IMR-90 (cell line): ENCODE measurements around the gene TBPL1. TPM values are rescaled to one million over a fixed set of nuclear protein-coding genes. Genes with fewer than 3 reads are reported as not detected.

Experiments
- ATAC-seq: fragments of 200-7000 bp; cut with Tn5 transposase; 2 replicates; pipeline ENCODE4 v1.9.1; 2020; ENCODE audit warnings: low read depth, mild to moderate bottlenecking, moderate library complexity
- BruUV-seq: library from RNA; stranded (reverse); fragments of 400-500 nt; replicated peaks from 2 replicates; lab custom pipeline; 2021; lab: Mats Ljungman, UMichigan
- CTCF ChIA-PET: fragments of 300-600 bp; formaldehyde crosslinking; extraction: SDS; loops from one replicate; lab custom pipeline; 2021; ENCODE audit warnings: antibody characterized with exemption; lab: Yijun Ruan, JAX
- POLR2A ChIA-PET: fragments of 300-600 bp; sonication (Branson Sonifier 250); formaldehyde crosslinking; loops from one replicate; lab custom pipeline; 2022; ENCODE audit warnings: antibody characterized with exemption; ENCODE audit not compliant: unreplicated experiment; lab: Charles Lee
- DNase-seq: peaks from one replicate; pipeline ENCODE4 v3.0.0; 2013
- H2AFZ ChIP-seq: replicated peaks from 2 replicates; pipeline ENCODE3; 2013; ENCODE audit warnings: low read length, mild to moderate bottlenecking; ENCODE audit not compliant: poor library complexity
- H2AK5ac ChIP-seq: 2 replicates; pipeline ENCODE4 v1.6.1; 2013; ENCODE audit warnings: low read depth, low read length, inconsistent platforms
- H2AK9ac ChIP-seq: replicated peaks from 2 replicates; pipeline ENCODE3; 2013; ENCODE audit warnings: mild to moderate bottlenecking, low read depth, low read length, moderate library complexity; ENCODE audit not compliant: poor library complexity
- H2BK120ac ChIP-seq: 2 replicates; pipeline ENCODE4 v1.6.1; 2013; ENCODE audit warnings: low read depth, low read length, inconsistent platforms
- H2BK15ac ChIP-seq: 3 replicates; pipeline ENCODE4 v1.6.1; 2013; ENCODE audit warnings: low read depth, low read length, inconsistent platforms
- H2BK20ac ChIP-seq: 2 replicates; pipeline ENCODE4 v1.6.1; 2013; ENCODE audit warnings: low read depth, mild to moderate bottlenecking, inconsistent platforms, low read length, moderate library complexity
- H2BK5ac ChIP-seq: 2 replicates; pipeline ENCODE4 v1.6.1; 2013; ENCODE audit warnings: mild to moderate bottlenecking, low read depth, low read length, inconsistent platforms; ENCODE audit not compliant: poor library complexity, severe bottlenecking
- H3K14ac ChIP-seq: replicated peaks from 2 replicates; pipeline ENCODE4 v1.6.1; 2013; ENCODE audit warnings: low read depth, low read length, inconsistent platforms
- H3K18ac ChIP-seq: 2 replicates; pipeline ENCODE4 v1.6.1; 2013; ENCODE audit warnings: low read depth, low read length, control low read depth
- H3K23ac ChIP-seq: 2 replicates; pipeline ENCODE4 v1.6.1; 2013; ENCODE audit warnings: low read depth, low read length, inconsistent platforms
- H3K27ac ChIP-seq: 2 replicates; pipeline ENCODE4 v1.5.1; 2013; ENCODE audit warnings: mild to moderate bottlenecking, control low read depth, low read length; ENCODE audit not compliant: insufficient read depth
- H3K27me3 ChIP-seq: 2 replicates; pipeline ENCODE4 v1.6.1; 2013; ENCODE audit warnings: low read length; ENCODE audit not compliant: control insufficient read depth, insufficient read depth
- H3K36me3 ChIP-seq: 2 replicates; pipeline ENCODE4 v1.6.1; 2013; ENCODE audit warnings: low read length, mixed read lengths; ENCODE audit not compliant: control insufficient read depth, insufficient read depth
- H3K4ac ChIP-seq: 2 replicates; pipeline ENCODE4 v1.6.1; 2013; ENCODE audit warnings: low read depth, low read length, inconsistent platforms
- H3K4me1 ChIP-seq: 2 replicates; pipeline ENCODE4 v1.6.1; 2013; ENCODE audit warnings: low read length, mixed read lengths; ENCODE audit not compliant: control insufficient read depth, insufficient read depth
- H3K4me2 ChIP-seq: 2 replicates; pipeline ENCODE4 v1.6.1; 2013; ENCODE audit warnings: low read depth, mild to moderate bottlenecking, control low read depth, low read length, moderate library complexity
- H3K4me3 ChIP-seq: 2 replicates; pipeline ENCODE4 v1.5.1; 2013; ENCODE audit warnings: low read depth, mild to moderate bottlenecking, control low read depth, low read length, moderate library complexity; ENCODE audit not compliant: insufficient read depth
- H3K56ac ChIP-seq: 2 replicates; pipeline ENCODE4 v1.6.1; 2013; ENCODE audit warnings: low read length, inconsistent platforms; ENCODE audit not compliant: insufficient read depth; ENCODE audit errors: extremely low read depth
- H3K79me1 ChIP-seq, 2 experiments: 2 replicates each; pipeline ENCODE4 v1.6.1; 2013; ENCODE audit warnings: low read length in 2 of 2, inconsistent platforms in 1 of 2, low read depth in 1 of 2
- H3K9ac ChIP-seq: 2 replicates; pipeline ENCODE4 v1.6.1; 2013; ENCODE audit warnings: low read depth, low read length, control low read depth
- H3K9me1 ChIP-seq: 2 replicates; pipeline ENCODE4 v1.6.1; 2013; ENCODE audit warnings: low read length, inconsistent platforms; ENCODE audit not compliant: insufficient read depth
- H3K9me3 ChIP-seq: 2 replicates; pipeline ENCODE4 v1.6.1; 2013; ENCODE audit warnings: low read length; ENCODE audit not compliant: control insufficient read depth, insufficient read depth
- H4K20me1 ChIP-seq: 2 replicates; pipeline ENCODE4 v1.6.1; 2013; ENCODE audit warnings: low read length, inconsistent platforms; ENCODE audit not compliant: insufficient read depth
- H4K5ac ChIP-seq: 2 replicates; pipeline ENCODE4 v1.6.1; 2013; ENCODE audit warnings: mild to moderate bottlenecking, low read depth, low read length, control low read depth
- H4K8ac ChIP-seq, 2 experiments: 2 replicates each; pipeline ENCODE4 v1.6.1; 2013; ENCODE audit warnings: low read depth in 2 of 2, low read length in 2 of 2, control low read depth in 1 of 2, inconsistent platforms in 1 of 2
- H4K91ac ChIP-seq: 2 replicates; pipeline ENCODE4 v1.6.1; 2013; ENCODE audit warnings: low read depth, low read length, inconsistent platforms; ENCODE audit not compliant: insufficient read depth
- BHLHE40 ChIP-seq: fragments of 150-350 bp; IDR thresholded peaks from 2 replicates; pipeline ENCODE4 v1.6.1; 2016; ENCODE audit warnings: mild to moderate bottlenecking, low read depth, low read length
- CEBPB ChIP-seq: IDR thresholded peaks from 2 replicates; pipeline ENCODE4 v1.6.1; 2012; ENCODE audit warnings: low read depth, low read length, improper control_type of control experiment
- CHD1 ChIP-seq: IDR thresholded peaks from 2 replicates; pipeline ENCODE4 v1.6.1; 2012; ENCODE audit warnings: low read depth, low read length, improper control_type of control experiment
- CTCF ChIP-seq: conservative IDR thresholded peaks from 2 replicates; pipeline ENCODE4 v1.5.1; 2012; ENCODE audit warnings: mild to moderate bottlenecking, low read depth, low read length, improper control_type of control experiment
- ELK1 ChIP-seq: fragments of 150-350 bp; IDR thresholded peaks from 2 replicates; pipeline ENCODE4 v1.6.1; 2016; ENCODE audit warnings: low read depth, mild to moderate bottlenecking, low read length, moderate library complexity, borderline replicate concordance
- MAFK ChIP-seq: IDR thresholded peaks from 2 replicates; pipeline ENCODE4 v1.6.1; 2012; ENCODE audit warnings: low read depth, low read length, improper control_type of control experiment
- MAZ ChIP-seq: IDR thresholded peaks from 2 replicates; pipeline ENCODE4 v1.6.1; 2012; ENCODE audit warnings: low read depth, mild to moderate bottlenecking, low read length, improper control_type of control experiment, moderate library complexity, borderline replicate concordance
- MXI1 ChIP-seq: IDR thresholded peaks from 2 replicates; pipeline ENCODE4 v1.6.1; 2012; ENCODE audit warnings: low read depth, mild to moderate bottlenecking, low read length, moderate library complexity, borderline replicate concordance
- POLR2A ChIP-seq: IDR thresholded peaks from 2 replicates; pipeline ENCODE4 v1.6.1; 2012; ENCODE audit warnings: mild to moderate bottlenecking, low read depth, low read length
- RAD21 ChIP-seq: IDR thresholded peaks from 2 replicates; pipeline ENCODE4 v1.6.1; 2012; ENCODE audit warnings: low read length, improper control_type of control experiment
- RCOR1 ChIP-seq: IDR thresholded peaks from 2 replicates; pipeline ENCODE4 v1.6.1; 2012; ENCODE audit warnings: mild to moderate bottlenecking, low read length, improper control_type of control experiment; ENCODE audit not compliant: insufficient replicate concordance
- RFX5 ChIP-seq: IDR thresholded peaks from 2 replicates; pipeline ENCODE4 v1.8.0; 2012; ENCODE audit warnings: low read depth, mild to moderate bottlenecking, low read length, moderate library complexity
- dilution Hi-C: fragments of 300-500 bp; cut with HindIII; formaldehyde crosslinking; loops from one replicate; pipeline ENCODE4 v1.14.3; 2018; ENCODE audit warnings: low sequenced_read_pairs; ENCODE audit not compliant: unreplicated experiment
- in situ Hi-C: fragments of 300-500 bp; cut with MboI; formaldehyde crosslinking; loops from 3 replicates; pipeline ENCODE4 v1.14.3; 2019; ENCODE audit warnings: low sequenced_read_pairs, inconsistent platforms, mixed read lengths
- intact Hi-C: fragments of 100-400 bp; cut with micrococcal nuclease; formaldehyde crosslinking; loops from 2 replicates; pipeline ENCODE4 v1.10.0; 2022
- polyA plus RNA-seq, 3 experiments: library from polyadenylated mRNA; depleted of rRNA; stranded (reverse); fragments of >200 nt; gene quantifications; 2 replicates each; pipeline ENCODE4 v1.2.3, GENCODE V29; 2012; ENCODE audit warnings: low replicate concordance in 1 of 3
- total RNA-seq: library from RNA; depleted of rRNA; stranded (reverse); fragments of >200 nt; gene quantifications from 2 replicates; pipeline ENCODE4 v1.2.3, GENCODE V29; 2012
- TF ChIP-seq, protein P1 (sequence below): fragments of 150-350 bp; IDR thresholded peaks from 2 replicates; pipeline ENCODE4 v1.6.1; 2017; ENCODE audit warnings: mild to moderate bottlenecking, antibody characterized with exemption, low read length, low read depth

The TBPL1 gene
- total and polyA plus RNA-seq, 2 of the 4 experiments (the other 2 are of a cell fraction), result 25.6 to 32.5 TPM

GRCh38 chr6:133999305-133999704, 46.3 kb downstream of the TBPL1 start:
- no peak overlapping the region for H3K4me3 ChIP-seq
- BruUV-seq, result no TSS peak
- peak overlapping the region; percentile 24 for H2AFZ ChIP-seq
- no peaks in the 10 kb centered on the region for H4K20me1 ChIP-seq
- H3K56ac ChIP-seq, result no peak overlapping the region
- no peak overlapping the region for H2AK9ac ChIP-seq
- H4K8ac ChIP-seq, result no peak overlapping the region
- TF ChIP-seq CHD1 (no peak), RFX5 (no peak), RAD21 (no peak), MAZ (no peak), ELK1 (no peak), CTCF (no peak), BHLHE40 (no peak), MXI1 (no peak), RCOR1 (no peak), CEBPB (no peak), MAFK (no peak), POLR2A (no peak)
- TF ChIP-seq, protein P1, sequence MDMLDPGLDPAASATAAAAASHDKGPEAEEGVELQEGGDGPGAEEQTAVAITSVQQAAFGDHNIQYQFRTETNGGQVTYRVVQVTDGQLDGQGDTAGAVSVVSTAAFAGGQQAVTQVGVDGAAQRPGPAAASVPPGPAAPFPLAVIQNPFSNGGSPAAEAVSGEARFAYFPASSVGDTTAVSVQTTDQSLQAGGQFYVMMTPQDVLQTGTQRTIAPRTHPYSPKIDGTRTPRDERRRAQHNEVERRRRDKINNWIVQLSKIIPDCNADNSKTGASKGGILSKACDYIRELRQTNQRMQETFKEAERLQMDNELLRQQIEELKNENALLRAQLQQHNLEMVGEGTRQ, result no peak
- no peak overlapping the region for H4K5ac ChIP-seq
- ChIA-PET POLR2A (no interaction called here), CTCF (interaction anchor here (1.4 kb wide), 1 partner anchor 65 kb away, joined by 4 read pairs; no protein-coding TSS in a partner anchor)
- no peaks in the 10 kb centered on the region for H3K79me1 ChIP-seq
- in situ Hi-C loops (no loop called here), intact Hi-C loops (no loop called here), dilution Hi-C loops (no loop called here)
- no peaks in the 10 kb centered on the region for H3K9me3 ChIP-seq
- no peak overlapping the region for H2BK120ac ChIP-seq
- ATAC-seq, result no peak
- no peak overlapping the region for H3K18ac ChIP-seq
- no peaks in the 10 kb centered on the region for H3K27me3 ChIP-seq
- no peak overlapping the region for H3K4me2 ChIP-seq
- DNase-seq, result no peak
- H3K9me1 ChIP-seq, result peaks cover 7% of the 10 kb centered on the region
- H2BK20ac ChIP-seq, result no peak overlapping the region; the same call in 1 of the 2 replicates
- H2BK15ac ChIP-seq, result no peak overlapping the region
- H3K9ac ChIP-seq, result no peak overlapping the region
- no peak overlapping the region; the same call in 1 of the 2 replicates for H3K23ac ChIP-seq
- H3K14ac ChIP-seq, result no peak overlapping the region
- peaks cover 18% of the 10 kb centered on the region for H3K4me1 ChIP-seq
- H3K27ac ChIP-seq, result no peak overlapping the region
- no peak overlapping the region for H2BK5ac ChIP-seq
- H4K91ac ChIP-seq, result no peak overlapping the region
- H3K4ac ChIP-seq, result no peak overlapping the region; the same call in 1 of the 2 replicates
- peak overlapping the region; percentile 54; the same call in 1 of the 2 replicates for H2AK5ac ChIP-seq
- H3K36me3 ChIP-seq, result no peaks in the 10 kb centered on the region
